A549 treated with AZD2906 at 1 μM for 4 hours (cell line): ENCODE results near the gene SLC29A2. TPM values are rescaled to one million over a fixed set of nuclear protein-coding genes. Genes with fewer than 3 reads are reported as not detected.

Experiments used
- total RNA-seq: library from RNA; stranded (reverse); fragments of 200-300 nt; extraction: Qiagen RNA extraction; gene quantifications from 5 replicates; pipeline ENCODE4 v1.2.3, GENCODE V29; 2022

SLC29A2 gene
- total RNA-seq, result 6.0 to 10.5 TPM (median 9.3 TPM) in 5 replicates

GRCh38 chr11:66371627-66372415 lies at the start of gene SLC29A2:
Gene SLC29A2, minus strand, starts transcription at chr11:66371760. Its CDS starts 169 bp downstream, at chr11:66371591.

GRCh38 chr11:66420671-66421476 lies 49.3 kb upstream of the SLC29A2 start, which contains the start of gene NPAS4:
Gene NPAS4, plus strand, starts transcription at chr11:66421035. Its CDS starts 145 bp downstream, at chr11:66421180.

GRCh38 chr11:66347425-66348276 lies 23.9 kb downstream of the SLC29A2 start, which contains the start of gene B4GAT1:
Gene B4GAT1, minus strand, starts transcription at chr11:66347629. Its CDS starts 84 bp downstream, at chr11:66347545.

GRCh38 chr11:66344550-66345315 lies 26.8 kb downstream of the SLC29A2 start, which contains the start of gene BRMS1:
Gene BRMS1, minus strand, starts transcription at chr11:66345104. Its CDS starts 2,870 bp downstream, at chr11:66342234.

GRCh38 chr11:66336234-66337102 lies 35.1 kb downstream of the SLC29A2 start, which contains the start of gene RIN1:
Gene RIN1, minus strand, starts transcription at chr11:66336434. Its CDS starts 32 bp downstream, at chr11:66336402.

GRCh38 chr11:66316849-66317251 lies 54.7 kb downstream of the SLC29A2 start, which contains the start of gene CD248:
Gene CD248, minus strand, starts transcription at chr11:66317044. Its CDS starts 17 bp downstream, at chr11:66317027.

Other genes starting within 250 kb of the SLC29A2 start
- gene KLC2, start 114.1 kb downstream of the SLC29A2 start, total RNA-seq, result 39.3 to 47.0 TPM (median 43.1 TPM) in 5 replicates
- gene RAB1B, start 103.1 kb downstream of the SLC29A2 start, total RNA-seq, result 131 to 153 TPM (median 147 TPM) in 5 replicates
- gene CNIH2, start 93.6 kb downstream of the SLC29A2 start, total RNA-seq, result 2.1 to 3.0 TPM (median 2.3 TPM) in 5 replicates
- 93.6 to 127 TPM (median 118 TPM) in 5 replicates for gene YIF1A, start 82.6 kb downstream of the SLC29A2 start, total RNA-seq
- 2.0 to 4.1 TPM (median 3.7 TPM) in 5 replicates for gene TMEM151A, start 79.9 kb downstream of the SLC29A2 start, total RNA-seq
- gene CD248, start 54.7 kb downstream of the SLC29A2 start, total RNA-seq, result 0.02 to 0.03 TPM in 2 of 5 replicates, not detected in the others
- 22.0 to 34.3 TPM (median 31.6 TPM) in 5 replicates for gene RIN1, start 35.3 kb downstream of the SLC29A2 start, total RNA-seq
- 74.1 to 97.5 TPM (median 86.7 TPM) in 5 replicates for gene BRMS1, start 26.7 kb downstream of the SLC29A2 start, total RNA-seq
- 13.5 to 17.7 TPM (median 17.4 TPM) in 5 replicates for gene B4GAT1, start 24.1 kb downstream of the SLC29A2 start, total RNA-seq
- gene NPAS4, start 49.3 kb upstream of the SLC29A2 start, total RNA-seq, result not detected in 5 replicates
- 92.8 to 117 TPM (median 112 TPM) in 5 replicates for gene MRPL11, start 67.1 kb upstream of the SLC29A2 start, total RNA-seq
- gene PELI3, start 95.1 kb upstream of the SLC29A2 start, total RNA-seq, result 3.4 to 5.2 TPM (median 4.6 TPM) in 5 replicates
- 51.8 to 63.1 TPM (median 54.0 TPM) in 5 replicates for gene DPP3, start 108.7 kb upstream of the SLC29A2 start, total RNA-seq
- 8.9 to 10.5 TPM (median 9.4 TPM) in 5 replicates for gene BBS1, start 138.9 kb upstream of the SLC29A2 start, total RNA-seq
- gene ZDHHC24, start 174.3 kb upstream of the SLC29A2 start, total RNA-seq, result 7.0 to 14.5 TPM (median 13.6 TPM) in 5 replicates
- gene ACTN3, start 175.1 kb upstream of the SLC29A2 start, total RNA-seq, result 0.02 to 0.10 TPM (median 0.09 TPM) in 4 of 5 replicates, not detected in the other
- 31.7 to 39.8 TPM (median 33.7 TPM) in 5 replicates for gene CTSF, start 196.8 kb upstream of the SLC29A2 start, total RNA-seq
- 0.34 to 0.58 TPM (median 0.49 TPM) in 5 replicates for gene CCDC87, start 221.3 kb upstream of the SLC29A2 start, total RNA-seq
- 23.6 to 30.6 TPM (median 27.5 TPM) in 5 replicates for gene CCS, start 221.4 kb upstream of the SLC29A2 start, total RNA-seq
- gene RBM14, start 244.9 kb upstream of the SLC29A2 start, total RNA-seq, result 57.5 to 80.4 TPM (median 64.7 TPM) in 5 replicates